Glutamatergic neuron (in vitro differentiated cells): Measurements from ENCODE around the gene IQCC. TPM values are rescaled to one million over a fixed set of nuclear protein-coding genes. Genes with fewer than 3 reads are reported as not detected.

Experiments used
- DNase-seq: peaks from one replicate; pipeline ENCODE4 v3.0.0; 2022
- H3K27ac Mint-ChIP-seq: one replicate; pipeline ENCODE4 v1.8.0; 2020; ENCODE audit warnings: mild to moderate bottlenecking, mixed read lengths, inconsistent platforms; ENCODE audit not compliant: unreplicated experiment
- H3K27me3 Mint-ChIP-seq: one replicate; pipeline ENCODE4 v1.8.0; 2020; ENCODE audit warnings: mild to moderate bottlenecking, moderate library complexity, mixed read lengths, inconsistent platforms; ENCODE audit not compliant: unreplicated experiment
- H3K36me3 Mint-ChIP-seq: one replicate; pipeline ENCODE4 v1.8.0; 2020; ENCODE audit warnings: mild to moderate bottlenecking, mixed read lengths, inconsistent platforms; ENCODE audit not compliant: unreplicated experiment
- H3K4me1 Mint-ChIP-seq: one replicate; pipeline ENCODE4 v1.8.0; 2020; ENCODE audit warnings: mild to moderate bottlenecking, low read depth, mixed read lengths, inconsistent platforms; ENCODE audit not compliant: unreplicated experiment
- H3K4me3 Mint-ChIP-seq: one replicate; pipeline ENCODE4 v1.8.0; 2020; ENCODE audit warnings: mild to moderate bottlenecking, mixed read lengths, inconsistent platforms; ENCODE audit not compliant: unreplicated experiment
- H3K9me3 Mint-ChIP-seq: one replicate; pipeline ENCODE4 v1.8.0; 2020; ENCODE audit warnings: mild to moderate bottlenecking, moderate library complexity, mixed read lengths, inconsistent platforms; ENCODE audit not compliant: unreplicated experiment
- total RNA-seq: library from RNA; stranded (reverse); fragmentation: NEBNext Ultra II Directional; extraction: Animal tissue kit (Norgen Biotek cat#: 25700); gene quantifications from one replicate; pipeline ENCODE4 v1.2.1, GENCODE V29; 2021; ENCODE audit not compliant: unreplicated experiment
- TF ChIP-seq, protein P1 (sequence below): fragments of 200-600 bp; sonication (generic); IDR thresholded peaks from one replicate; pipeline ENCODE4 v1.5.0; 2021; ENCODE audit not compliant: partially characterized antibody, unreplicated experiment

IQCC gene
- total RNA-seq, 1 donor from 2014 or later = 2.7 TPM

DNA sequence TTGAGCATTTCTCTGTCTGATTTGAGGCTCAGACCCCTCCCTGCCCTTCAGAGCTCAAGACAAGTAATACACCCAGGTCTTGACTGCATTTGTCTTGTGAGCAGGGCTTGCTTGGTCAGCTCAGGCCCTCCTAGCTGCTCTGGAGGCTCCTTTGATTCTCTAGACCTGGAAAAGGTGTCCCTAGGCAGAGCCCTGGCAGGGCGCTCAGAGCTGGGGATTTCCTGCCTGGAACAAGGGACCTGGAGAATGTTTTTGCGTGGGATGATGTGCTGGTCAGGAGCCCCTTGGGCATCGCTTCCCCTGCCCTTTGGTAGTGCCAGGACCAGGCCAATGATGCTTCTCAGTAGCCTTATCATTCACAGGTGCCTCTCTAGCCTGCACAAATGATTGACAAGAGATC lies 9.9 kb upstream of the IQCC start:
- Mint-ChIP-seq H3K4me1 (peaks cover 26% of the 10 kb centered on the region), H3K4me3 (no peak overlapping the region), H3K36me3 (no peaks in the 10 kb centered on the region), H3K27ac (no peak overlapping the region), H3K9me3 (peaks cover 9% of the 10 kb centered on the region), H3K27me3 (peaks cover 8% of the 10 kb centered on the region)
- no peak for DNase-seq
- TF ChIP-seq, protein P1, sequence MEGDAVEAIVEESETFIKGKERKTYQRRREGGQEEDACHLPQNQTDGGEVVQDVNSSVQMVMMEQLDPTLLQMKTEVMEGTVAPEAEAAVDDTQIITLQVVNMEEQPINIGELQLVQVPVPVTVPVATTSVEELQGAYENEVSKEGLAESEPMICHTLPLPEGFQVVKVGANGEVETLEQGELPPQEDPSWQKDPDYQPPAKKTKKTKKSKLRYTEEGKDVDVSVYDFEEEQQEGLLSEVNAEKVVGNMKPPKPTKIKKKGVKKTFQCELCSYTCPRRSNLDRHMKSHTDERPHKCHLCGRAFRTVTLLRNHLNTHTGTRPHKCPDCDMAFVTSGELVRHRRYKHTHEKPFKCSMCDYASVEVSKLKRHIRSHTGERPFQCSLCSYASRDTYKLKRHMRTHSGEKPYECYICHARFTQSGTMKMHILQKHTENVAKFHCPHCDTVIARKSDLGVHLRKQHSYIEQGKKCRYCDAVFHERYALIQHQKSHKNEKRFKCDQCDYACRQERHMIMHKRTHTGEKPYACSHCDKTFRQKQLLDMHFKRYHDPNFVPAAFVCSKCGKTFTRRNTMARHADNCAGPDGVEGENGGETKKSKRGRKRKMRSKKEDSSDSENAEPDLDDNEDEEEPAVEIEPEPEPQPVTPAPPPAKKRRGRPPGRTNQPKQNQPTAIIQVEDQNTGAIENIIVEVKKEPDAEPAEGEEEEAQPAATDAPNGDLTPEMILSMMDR = no peak

DNA sequence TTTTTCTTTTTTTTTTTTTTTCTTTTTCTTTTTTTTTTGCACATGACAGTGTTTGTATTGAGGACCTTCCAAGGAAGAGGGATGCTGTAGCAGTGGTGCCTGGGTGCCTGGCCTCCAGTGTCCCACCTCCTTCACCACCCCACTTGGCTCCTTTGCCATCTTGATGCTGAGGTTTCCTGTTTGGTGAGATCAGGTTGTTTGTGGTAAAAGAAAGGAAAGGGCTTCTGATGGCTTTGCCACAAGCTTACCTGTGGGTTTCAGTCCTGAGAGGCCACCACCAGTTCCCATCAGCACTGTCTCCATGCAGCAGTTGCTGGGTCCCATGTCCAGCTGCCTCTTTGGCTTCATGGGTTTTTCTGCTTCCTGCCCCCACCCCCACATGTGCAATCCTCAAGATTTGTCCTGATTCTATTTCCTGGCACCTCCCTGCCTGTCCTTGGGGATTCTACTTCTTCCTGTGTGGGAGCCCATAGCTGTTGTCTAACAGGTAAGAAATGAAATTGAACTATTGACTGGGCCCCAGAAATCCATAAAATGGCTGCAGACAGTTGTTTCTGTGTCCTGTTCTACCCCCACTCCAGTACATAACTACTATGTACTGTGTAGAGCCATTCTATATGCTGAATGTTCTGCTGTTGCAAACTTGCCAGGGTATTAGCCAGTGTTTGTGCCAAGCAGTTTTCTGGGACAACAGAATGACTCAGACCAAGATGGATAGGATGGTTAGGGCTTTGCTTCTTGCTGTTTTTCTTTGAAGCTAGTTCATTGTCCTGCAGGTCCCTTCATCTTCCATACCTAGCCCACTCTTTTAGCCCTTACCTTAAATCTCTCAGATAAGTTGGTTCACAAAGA lies 9.3 kb upstream of the IQCC start:
- peaks cover 26% of the 10 kb centered on the region for H3K4me1 Mint-ChIP-seq
- no peak overlapping the region for H3K4me3 Mint-ChIP-seq
- H3K36me3 Mint-ChIP-seq = no peaks in the 10 kb centered on the region
- peaks cover 9% of the 10 kb centered on the region for H3K9me3 Mint-ChIP-seq
- H3K27me3 Mint-ChIP-seq = peaks cover 8% of the 10 kb centered on the region
- no peak for DNase-seq
- TF ChIP-seq, protein P1 = no peak
- H3K27ac Mint-ChIP-seq = no peak overlapping the region

GRCh38 chr1:32197074-32197473 lies 8.4 kb upstream of the IQCC start:
- H3K9me3 Mint-ChIP-seq = peaks cover 11% of the 10 kb centered on the region

GRCh38 chr1:32197837-32198236 lies 7.6 kb upstream of the IQCC start:
- Mint-ChIP-seq H3K27ac (peak overlapping the region; percentile 86), H3K4me3 (peak overlapping the region; percentile 57), H3K27me3 (peaks cover 6% of the 10 kb centered on the region), H3K9me3 (peaks cover 14% of the 10 kb centered on the region), H3K36me3 (no peaks in the 10 kb centered on the region), H3K4me1 (peaks cover 29% of the 10 kb centered on the region)
- TF ChIP-seq, protein P1 = no peak
- peak; percentile 77 for DNase-seq

More at GRCh38 chr1:32197074-32197473, 8.4 kb upstream of the IQCC start:
- DNase-seq = no peak
- no peaks in the 10 kb centered on the region for H3K36me3 Mint-ChIP-seq
- H3K4me3 Mint-ChIP-seq = peak overlapping the region; percentile 57
- peaks cover 6% of the 10 kb centered on the region for H3K27me3 Mint-ChIP-seq
- peaks cover 29% of the 10 kb centered on the region for H3K4me1 Mint-ChIP-seq
- peak overlapping the region; percentile 86 for H3K27ac Mint-ChIP-seq
- TF ChIP-seq, protein P1 = no peak
